Measurements from ENCODE around the gene DUSP28.
"Not testable (repeated sequence)": the region's sequence is repeated elsewhere in the genome, so short reads cannot be mapped to it uniquely, and the experiment has no call there.

Gene DUSP28

GRCh38 chr2:240560084-240560479 is at the start of gene DUSP28:
TSS of gene DUSP28 (plus strand) at chr2:240560357. CDS start at chr2:240560685, 328 bp downstream.
- DNase-seq, result peak; percentile 90

GRCh38 chr2:240510513-240511210 is 49.5 kb upstream of the DUSP28 start:
- DNase-seq, result peak; percentile 44

- DNase-seq, result peak; percentile 50
Measured at GRCh38 chr2:240511351-240512108, 48.6 kb upstream of the DUSP28 start.

- DNase-seq, result no peak
Measured at GRCh38 chr2:240512109-240512485, 48.1 kb upstream of the DUSP28 start.

- peak; percentile 34 for DNase-seq
Measured at GRCh38 chr2:240512666-240513535, 47.3 kb upstream of the DUSP28 start.

- DNase-seq, result peak; percentile 84
Measured at GRCh38 chr2:240513549-240514287, 46.4 kb upstream of the DUSP28 start.

GRCh38 chr2:240514631-240515030 is 45.5 kb upstream of the DUSP28 start:
- DNase-seq, result peak; percentile 42

- no peak for DNase-seq
Measured at GRCh38 chr2:240517342-240517741, 42.8 kb upstream of the DUSP28 start.

GRCh38 chr2:240518981-240519380 is 41.2 kb upstream of the DUSP28 start:
- DNase-seq, result no peak

- peak; percentile 35 for DNase-seq
Measured at GRCh38 chr2:240519396-240520129, 40.6 kb upstream of the DUSP28 start.

GRCh38 chr2:240520130-240520973 is 39.8 kb upstream of the DUSP28 start:
- DNase-seq, result peak; percentile 52

- DNase-seq, result peak; percentile 33
Measured at GRCh38 chr2:240520974-240521350, 39.2 kb upstream of the DUSP28 start.

- DNase-seq, result not testable (repeated sequence)
Measured at GRCh38 chr2:240521885-240522284, 38.3 kb upstream of the DUSP28 start.

- no peak for DNase-seq
Measured at GRCh38 chr2:240522406-240522805, 37.8 kb upstream of the DUSP28 start.

- DNase-seq, result peak; percentile 38
Measured at GRCh38 chr2:240523451-240524281, 36.5 kb upstream of the DUSP28 start.

GRCh38 chr2:240524963-240525718 is 35.0 kb upstream of the DUSP28 start:
- no peak for DNase-seq

GRCh38 chr2:240525802-240526201 is 34.4 kb upstream of the DUSP28 start:
- no peak for DNase-seq

- DNase-seq, result no peak
Measured at GRCh38 chr2:240526521-240526920, 33.6 kb upstream of the DUSP28 start.

GRCh38 chr2:240527153-240527750 is 32.9 kb upstream of the DUSP28 start:
- no peak for DNase-seq

All from islet precursor cell (in vitro differentiated cells).